HPDE6-E6E7 (cell line): ENCODE data around the gene TSPAN18.

Experiments
- DNase-seq: peaks from one replicate; pipeline ENCODE4 v3.0.0; 2011; ENCODE audit warnings: missing footprints; ENCODE audit errors: extremely low spot score

Gene TSPAN18

GRCh38 chr11:44737245-44738085 lies 10.7 kb downstream of the TSPAN18 start:
- no peak for DNase-seq

GRCh38 chr11:44738791-44739190 lies 12.0 kb downstream of the TSPAN18 start:
- DNase-seq, result no peak

- no peak for DNase-seq
Measured at GRCh38 chr11:44740967-44741366, 14.2 kb downstream of the TSPAN18 start.

- no peak for DNase-seq
Measured at GRCh38 chr11:44741976-44742375, 15.2 kb downstream of the TSPAN18 start.

GRCh38 chr11:44742508-44743246 lies 15.9 kb downstream of the TSPAN18 start:
- no peak for DNase-seq

GRCh38 chr11:44743326-44743725 lies 16.6 kb downstream of the TSPAN18 start:
- DNase-seq, result no peak

- DNase-seq, result no peak
Measured at GRCh38 chr11:44743959-44744557, 17.3 kb downstream of the TSPAN18 start.

- no peak for DNase-seq
Measured at GRCh38 chr11:44746894-44747293, 20.1 kb downstream of the TSPAN18 start.

GRCh38 chr11:44747316-44747715 lies 20.6 kb downstream of the TSPAN18 start:
- DNase-seq, result no peak

- no peak for DNase-seq
Measured at GRCh38 chr11:44747836-44748235, 21.1 kb downstream of the TSPAN18 start.

- no peak for DNase-seq
Measured at GRCh38 chr11:44748606-44749005, 21.8 kb downstream of the TSPAN18 start.

- no peak for DNase-seq
Measured at GRCh38 chr11:44749189-44749588, 22.4 kb downstream of the TSPAN18 start.

- DNase-seq, result no peak
Measured at GRCh38 chr11:44750551-44751465, 24.0 kb downstream of the TSPAN18 start.

GRCh38 chr11:44752300-44752699 lies 25.5 kb downstream of the TSPAN18 start:
- DNase-seq, result no peak

- DNase-seq, result no peak
Measured at GRCh38 chr11:44752713-44753112, 26.0 kb downstream of the TSPAN18 start.

- DNase-seq, result no peak
Measured at GRCh38 chr11:44753961-44754645, 27.3 kb downstream of the TSPAN18 start.

GRCh38 chr11:44754876-44755555 lies 28.3 kb downstream of the TSPAN18 start:
- no peak for DNase-seq

- no peak for DNase-seq
Measured at GRCh38 chr11:44755556-44756523, 29.1 kb downstream of the TSPAN18 start.

- DNase-seq, result no peak
Measured at GRCh38 chr11:44758983-44759382, 32.2 kb downstream of the TSPAN18 start.
